HG03565 (cell line): ENCODE results near the gene CPNE1.

Experiments used
- ATAC-seq: cut with Tn5 transposase; IDR thresholded peaks from one replicate; pipeline ENCODE4 v1.9.1; 2021; ENCODE audit warnings: mild to moderate bottlenecking, moderate library complexity; ENCODE audit not compliant: unreplicated experiment

CPNE1 gene

DNA sequence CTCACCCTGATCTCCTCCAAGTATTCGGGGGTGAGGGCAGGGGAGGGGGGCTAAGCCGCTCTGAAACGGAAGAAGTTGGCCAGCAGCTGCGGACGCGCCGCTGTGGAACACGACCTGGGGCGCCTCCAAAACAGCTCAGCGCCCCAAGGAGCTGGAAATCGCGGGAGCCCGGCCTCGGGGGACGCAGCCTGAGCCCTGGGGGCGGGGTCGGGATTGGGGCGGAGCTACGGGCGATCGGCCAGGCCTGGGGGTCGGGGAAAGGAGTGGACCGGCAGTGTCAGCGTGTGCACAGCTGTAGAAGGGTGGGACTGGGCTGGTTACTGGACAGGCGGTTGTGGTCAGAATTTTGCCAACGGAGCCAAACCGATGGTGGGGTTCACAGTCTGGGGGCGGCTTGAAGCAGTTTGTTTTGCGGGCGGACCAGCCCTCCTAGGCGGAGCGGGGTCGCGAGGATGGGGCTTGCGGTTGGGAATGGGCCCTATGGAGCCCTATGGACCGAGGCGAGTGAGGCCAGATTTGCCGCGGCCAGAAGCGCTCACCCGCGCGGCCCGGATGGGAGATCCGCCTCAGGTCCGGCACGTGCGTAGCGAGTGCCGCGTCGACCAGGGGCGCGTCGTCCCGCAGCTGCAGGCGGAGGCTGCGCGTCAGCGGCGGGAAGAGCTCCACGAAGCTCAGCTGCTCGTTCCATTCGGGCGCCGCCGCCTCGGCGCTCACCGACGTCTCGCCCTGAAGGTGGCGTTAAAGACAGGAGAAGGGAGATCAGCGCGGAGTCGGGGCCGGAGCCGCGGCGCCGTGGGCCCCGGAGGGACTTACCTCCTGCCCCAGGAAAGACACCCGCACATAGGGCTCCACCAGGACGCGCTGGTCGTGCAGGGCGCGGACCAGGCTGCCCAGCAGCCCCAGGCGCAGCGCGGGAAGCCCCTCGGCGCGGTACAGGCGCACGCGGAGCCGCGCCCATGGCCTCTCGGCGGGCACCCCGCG is 63.4 kb downstream of the CPNE1 start:
- ATAC-seq, result no peak

DNA sequence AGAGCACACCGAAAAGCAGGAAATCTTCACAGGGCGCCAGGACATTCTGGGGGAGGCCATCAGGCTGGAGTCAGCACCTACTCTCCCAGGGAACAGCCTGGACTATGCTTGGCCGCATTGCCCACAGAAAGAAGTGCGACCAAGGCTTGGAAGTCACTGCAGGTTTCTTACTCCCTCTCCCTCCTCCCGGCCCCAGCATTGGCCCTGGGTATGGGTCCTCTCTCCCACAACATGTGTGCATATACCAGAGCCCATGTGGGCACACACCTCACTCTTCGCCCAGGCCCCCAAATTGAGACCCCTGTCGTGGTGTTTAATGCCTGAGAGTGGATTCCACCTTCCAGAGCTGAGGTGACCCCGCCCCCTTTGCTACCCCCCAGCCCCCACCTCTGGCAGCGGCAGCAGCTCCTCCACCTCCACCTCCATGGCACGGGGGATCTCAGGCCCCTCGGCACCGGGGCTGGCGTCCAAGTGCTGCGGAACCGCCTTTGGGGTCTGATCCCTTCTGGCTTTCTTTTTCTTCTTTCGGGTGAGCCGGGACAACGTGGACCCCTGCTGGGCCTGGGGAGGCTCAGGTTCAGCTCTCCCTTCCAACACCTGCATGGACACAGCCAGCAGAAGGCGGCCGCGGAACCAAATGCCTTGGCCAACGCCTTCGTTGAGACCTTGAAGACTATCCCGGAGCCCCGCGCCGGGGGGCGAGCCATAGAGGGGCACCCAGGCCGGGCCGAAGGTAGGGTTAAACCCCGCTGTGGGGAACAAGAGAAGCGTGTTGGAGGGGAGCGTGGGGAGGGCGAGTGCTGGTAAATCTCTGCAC is 64.3 kb downstream of the CPNE1 start:
- ATAC-seq, result no peak

DNA sequence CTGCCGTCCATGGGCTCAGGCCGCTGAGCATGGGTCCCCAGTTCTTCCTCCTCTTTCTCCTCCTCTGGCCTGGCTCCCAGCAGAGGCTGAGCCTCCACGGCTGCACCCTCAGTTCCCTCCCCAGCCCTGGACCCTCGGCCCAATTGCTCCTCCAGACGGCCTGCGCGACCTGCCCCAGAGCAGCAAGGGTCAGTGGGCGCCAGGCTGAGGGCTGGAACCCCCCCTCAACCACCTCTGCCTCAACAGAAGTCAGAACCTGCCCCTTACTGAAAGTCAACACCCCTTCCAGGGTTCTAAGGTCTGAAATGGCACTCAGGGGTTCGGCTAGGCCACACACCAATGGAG is 65.0 kb downstream of the CPNE1 start:
- no peak for ATAC-seq

DNA sequence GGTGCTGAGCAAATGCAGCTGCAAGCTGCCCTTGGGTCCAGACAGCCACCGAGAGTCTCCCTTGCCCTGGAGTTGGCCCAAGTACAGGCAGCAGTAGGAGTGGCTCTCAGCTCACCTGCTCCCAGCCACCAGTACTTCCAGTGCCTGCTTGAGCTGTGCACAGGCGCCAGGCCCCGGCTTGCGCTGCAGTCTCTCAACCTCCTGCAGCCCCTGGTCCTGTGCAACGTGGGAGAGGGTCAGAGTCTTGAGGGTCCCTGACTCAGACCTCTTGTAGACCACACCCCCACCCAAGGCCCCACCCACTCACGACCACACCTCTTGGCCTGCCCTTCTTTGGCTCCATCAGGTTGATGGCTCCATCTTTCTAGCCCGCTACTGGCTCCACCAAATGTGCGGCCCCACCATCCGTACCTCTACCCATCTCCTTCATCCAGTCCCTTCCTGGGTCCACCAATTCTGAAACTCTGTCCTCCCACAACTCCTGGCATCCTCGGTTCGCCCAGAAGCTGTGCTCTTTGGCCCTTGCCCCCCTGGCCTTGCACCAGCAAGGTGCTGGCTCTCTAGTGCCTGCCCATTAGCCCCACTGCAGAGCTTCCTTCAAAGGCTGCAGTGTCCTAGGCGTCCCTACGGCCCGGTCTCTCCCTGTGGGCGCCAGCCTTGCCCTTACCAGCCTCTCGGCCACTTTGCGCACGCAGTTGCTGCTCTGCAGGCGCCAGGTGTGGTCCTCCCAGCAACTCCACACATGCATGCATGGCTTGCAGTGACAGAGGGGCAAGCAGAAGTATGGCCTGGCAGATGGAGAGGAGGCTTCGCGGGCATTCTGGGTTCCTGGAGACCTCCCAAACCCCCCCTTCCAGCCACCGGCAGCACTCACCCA is 65.6 kb downstream of the CPNE1 start:
- ATAC-seq, result no peak

DNA sequence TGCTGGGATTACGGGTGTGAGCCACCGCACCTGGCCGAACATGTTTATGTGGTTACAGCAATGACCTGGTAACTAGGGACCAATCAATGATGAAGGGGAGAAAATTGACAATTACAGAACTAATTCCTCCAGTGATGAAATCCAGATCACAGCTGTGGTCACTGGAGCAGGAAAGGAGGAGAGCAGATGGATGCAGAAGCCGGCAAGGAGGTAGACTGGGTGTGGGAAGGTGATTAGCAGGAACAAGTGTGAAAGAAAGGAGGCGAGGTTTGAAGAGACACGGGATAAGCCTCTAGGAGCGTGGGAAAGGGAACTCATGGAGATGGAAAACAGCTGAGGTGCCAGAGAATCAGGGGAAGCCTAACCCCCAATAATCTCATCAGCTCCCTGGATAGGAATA is 66.2 kb downstream of the CPNE1 start:
- ATAC-seq, result no peak

DNA sequence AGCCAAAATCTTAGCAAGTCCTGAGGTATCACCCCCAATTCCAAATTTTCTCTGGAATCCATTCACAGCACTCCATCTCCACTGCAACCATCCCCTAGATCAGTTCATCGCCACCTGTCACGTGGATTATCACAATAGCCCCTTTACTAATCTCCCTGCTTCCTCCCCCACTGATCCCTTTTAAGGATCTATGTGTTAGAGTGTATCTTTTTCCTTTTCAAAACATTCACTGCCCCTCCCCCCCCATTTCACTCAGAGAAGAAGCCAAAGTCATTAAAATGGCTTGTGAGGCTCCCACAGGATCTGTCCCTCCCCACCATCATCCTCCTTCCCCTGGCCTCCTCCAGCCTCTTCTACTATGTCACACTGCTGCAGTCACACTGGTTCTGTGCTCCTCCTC is 67.5 kb downstream of the CPNE1 start:
- ATAC-seq, result no peak

DNA sequence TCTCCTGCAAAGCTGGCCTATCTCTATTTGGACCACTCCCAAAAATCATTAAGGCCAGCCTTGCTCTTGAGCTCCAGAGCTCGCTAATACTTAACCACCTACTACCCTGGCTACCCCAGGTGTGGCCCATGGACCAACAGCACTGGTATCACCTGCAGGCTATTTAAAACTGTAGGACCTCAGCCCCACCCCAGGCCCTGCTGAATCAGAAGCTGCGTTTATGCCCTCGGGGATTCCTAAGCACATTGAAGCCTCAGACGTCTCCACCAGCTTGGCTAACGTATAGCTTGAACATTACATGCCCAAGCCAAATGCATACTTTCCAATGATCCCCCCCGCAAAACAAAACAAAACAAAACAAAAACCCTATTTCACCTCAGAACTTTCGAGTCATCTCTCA is 68.8 kb downstream of the CPNE1 start:
- ATAC-seq, result no peak

DNA sequence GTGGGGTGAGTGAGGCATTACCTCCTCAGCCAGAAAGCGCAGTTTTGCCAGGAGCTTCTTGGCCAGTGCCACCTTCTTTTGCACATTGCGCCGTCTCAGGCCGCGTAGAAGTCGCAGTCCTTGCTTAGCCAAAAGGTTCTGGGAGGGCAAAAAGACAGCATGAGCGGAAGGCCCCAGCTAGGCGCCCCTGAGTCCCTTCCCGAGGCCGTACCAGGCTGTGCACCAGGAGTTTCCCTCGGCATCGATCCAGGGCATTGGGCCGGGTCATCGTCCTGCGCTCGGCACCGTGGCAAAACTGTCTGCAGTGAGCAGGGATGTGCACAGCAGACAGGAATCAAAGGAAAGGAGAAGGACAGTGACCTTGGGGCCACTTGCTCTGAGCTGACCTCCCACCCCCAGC is 69.2 kb downstream of the CPNE1 start:
- no peak for ATAC-seq

DNA sequence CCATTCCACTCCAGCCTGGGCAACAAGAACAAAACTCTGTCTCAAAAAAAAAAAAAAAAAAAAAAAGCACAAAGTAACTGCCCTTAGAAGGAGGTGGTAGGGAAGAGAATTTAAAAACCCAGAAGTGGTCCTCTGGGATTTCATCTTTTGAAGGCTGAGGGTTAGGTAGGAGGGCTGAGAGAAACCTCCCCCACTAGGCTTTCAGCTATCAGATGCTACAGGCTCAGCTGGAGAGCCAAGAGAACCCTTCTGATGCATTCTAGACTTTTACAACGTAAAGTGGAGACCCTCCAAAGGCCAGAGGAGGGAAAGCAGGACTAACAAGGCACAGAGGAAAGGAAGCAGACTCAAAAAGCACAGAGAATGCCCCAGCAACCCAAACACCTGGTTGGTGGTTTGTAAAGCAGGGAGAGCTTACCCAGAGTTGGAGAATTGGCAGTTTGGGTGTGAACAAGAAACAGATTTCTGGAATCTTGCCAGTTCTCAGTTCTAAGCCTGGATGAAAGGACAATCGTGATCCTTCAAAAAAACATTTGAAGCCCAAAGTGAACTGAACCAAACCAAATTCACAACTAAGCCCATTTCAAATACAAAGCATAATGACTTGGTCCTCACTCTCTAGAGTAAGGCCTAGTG is 72.2 kb downstream of the CPNE1 start:
- ATAC-seq, result no peak

DNA sequence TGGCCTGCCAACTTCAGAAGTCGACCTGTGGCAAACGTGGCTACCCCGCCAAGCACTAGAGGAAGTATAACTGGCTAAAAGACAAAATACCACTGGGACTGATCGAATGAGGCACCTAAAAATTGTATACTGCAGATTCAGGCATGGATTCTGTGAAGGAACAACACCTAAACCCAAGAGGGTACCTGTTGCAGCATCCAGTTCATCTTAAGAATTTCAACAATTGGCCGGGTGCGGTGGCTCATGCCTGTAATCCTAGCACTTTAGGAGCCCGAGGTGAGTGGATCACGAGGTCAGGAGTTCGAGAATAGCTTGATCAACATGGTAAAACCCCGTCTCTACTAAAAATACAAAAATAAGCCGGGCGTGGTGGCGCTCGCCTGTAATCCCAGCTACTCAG is 76.3 kb downstream of the CPNE1 start:
- ATAC-seq, result no peak

DNA sequence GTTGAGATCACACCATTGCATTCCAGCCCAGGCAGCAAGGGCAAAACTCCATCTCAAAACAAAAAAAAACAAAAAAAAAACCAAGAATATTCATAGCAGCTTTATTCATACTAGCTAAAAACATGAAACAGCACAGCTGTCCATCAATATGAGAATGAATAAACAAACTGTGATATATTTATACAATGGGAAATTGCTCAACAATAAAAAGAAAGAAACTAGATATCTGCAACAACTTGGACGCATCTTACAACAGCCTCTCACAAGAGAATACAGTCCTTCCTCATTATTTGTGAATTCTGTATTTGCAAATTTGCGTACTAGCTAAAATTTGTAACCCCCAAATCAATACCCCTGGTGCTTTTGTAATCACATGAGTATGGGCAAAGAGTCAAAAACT is 77.3 kb downstream of the CPNE1 start:
- ATAC-seq, result no peak

DNA sequence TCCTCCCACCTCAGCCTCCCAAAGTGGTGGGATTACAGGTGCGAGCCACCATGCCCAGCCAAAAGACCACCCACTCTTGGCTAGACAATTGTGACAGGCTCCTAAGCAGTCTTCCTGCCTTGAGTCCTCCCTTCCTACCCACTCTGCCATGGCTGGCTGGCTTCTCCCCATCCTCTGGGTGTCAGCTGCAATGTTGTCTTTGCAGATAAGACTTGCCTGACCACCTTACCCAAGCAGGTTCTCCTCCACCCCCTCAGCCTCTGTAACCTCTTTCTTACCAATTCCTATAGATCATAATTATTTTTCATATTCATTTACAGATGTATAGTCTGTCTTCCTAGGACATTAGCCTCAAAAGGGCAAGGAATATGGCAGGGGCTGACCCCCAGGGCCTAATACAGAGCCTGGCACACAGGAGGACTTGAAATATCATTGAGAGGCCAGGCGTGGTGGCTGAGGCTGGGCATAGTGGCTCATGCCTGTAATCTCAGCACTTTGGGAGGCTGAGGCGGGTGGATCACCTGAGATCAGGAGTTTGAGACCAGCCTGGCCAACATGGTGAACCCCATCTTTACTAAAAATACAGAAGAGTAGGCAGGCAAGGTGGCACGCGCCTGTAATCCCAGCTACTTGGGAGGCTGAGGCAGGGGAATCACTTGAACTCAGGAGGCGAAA is 77.8 kb downstream of the CPNE1 start:
- ATAC-seq, result no peak

DNA sequence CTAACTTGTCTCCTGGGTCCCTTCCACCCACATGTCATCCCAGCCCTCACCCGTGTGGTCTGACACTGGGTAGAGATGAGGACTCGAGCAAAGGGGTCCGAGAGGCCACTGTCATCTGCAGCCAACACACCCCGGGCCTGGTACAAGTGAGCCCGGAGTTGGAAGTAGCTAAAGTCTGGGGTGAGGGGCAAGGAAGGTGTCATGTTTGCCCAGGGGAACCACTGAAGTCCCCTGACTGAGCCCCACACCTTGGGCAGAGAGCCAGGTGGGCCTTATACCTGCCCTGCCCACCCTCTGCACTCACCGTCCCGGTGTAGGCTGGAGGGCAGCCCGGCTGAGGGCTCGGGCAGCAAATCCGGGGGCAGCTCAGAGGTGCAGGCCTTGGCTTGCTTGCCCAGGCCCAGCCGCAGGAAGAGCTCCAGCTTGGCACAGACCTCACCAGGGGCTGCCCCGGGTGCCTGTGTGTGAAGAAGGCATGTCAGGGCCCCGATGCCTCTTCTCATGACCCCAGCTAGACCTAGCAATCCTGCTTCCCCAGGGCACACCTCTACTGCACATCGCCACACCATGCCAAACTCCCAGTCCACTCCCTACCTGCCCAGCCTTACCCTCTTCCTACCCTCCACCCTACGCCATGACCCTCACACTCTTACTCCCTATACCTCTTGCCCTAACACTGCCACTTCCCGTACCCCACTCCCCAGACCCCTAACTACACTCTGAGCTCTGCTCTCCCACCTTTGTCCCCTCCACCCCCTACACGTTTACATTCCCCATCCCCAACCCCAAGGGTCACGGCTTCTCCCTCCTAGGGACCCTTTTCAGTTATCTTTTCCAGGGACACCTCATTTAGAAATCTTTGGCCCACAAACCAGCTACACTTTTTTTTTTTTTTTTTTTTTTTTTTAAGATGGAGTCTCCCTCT is 80.8 kb downstream of the CPNE1 start:
- ATAC-seq, result no peak

DNA sequence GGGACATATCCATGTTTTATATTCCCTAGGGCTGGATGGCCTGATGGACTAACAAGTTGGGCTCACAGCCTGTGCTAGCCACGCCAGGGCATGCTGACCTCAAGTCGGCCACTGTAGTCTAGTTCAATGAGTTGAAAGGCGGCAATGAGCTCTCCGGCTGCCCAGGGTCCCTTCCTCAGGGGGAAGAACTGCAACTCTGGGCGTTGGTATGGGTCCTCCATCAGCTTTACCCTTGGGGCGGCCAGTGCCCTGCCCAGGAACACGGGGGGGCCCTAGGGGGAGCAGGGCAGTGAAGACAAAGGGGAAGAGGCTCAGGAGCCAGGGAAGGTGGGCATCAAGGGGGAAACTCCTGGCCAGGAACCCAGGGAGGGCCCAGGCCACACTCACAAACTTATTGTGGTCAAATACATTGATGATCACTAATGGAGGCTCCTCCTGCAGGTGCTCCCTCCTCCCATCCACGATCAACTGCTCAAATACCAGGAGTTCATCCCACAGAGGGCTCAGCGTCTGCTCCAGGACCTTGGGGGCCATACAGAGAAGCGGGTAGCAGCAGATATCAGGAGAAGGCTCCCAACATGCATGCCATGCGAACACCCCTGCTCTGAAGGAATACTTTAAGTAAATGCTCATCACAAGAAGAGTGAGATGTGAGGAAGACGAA is 81.8 kb downstream of the CPNE1 start:
- ATAC-seq, result no peak

DNA sequence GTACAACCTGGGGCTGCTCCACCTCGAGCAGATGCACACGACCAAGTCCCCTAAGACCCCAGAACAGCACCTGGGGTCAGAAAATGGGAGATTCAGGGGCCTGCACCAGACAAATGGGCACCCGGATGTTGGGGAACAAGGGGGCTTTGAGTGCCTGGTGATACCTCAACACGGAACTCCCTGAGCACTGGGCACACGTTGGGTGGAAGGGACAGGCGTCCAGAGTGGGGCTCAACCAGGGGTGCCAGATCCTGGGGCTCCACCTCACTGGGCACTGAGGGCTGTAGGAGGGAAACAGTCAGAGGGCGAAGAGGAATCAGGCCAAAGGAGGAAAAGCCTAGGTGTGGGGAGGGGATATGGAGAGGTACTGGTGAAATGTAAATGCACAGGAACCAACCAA is 82.6 kb downstream of the CPNE1 start:
- ATAC-seq, result no peak

DNA sequence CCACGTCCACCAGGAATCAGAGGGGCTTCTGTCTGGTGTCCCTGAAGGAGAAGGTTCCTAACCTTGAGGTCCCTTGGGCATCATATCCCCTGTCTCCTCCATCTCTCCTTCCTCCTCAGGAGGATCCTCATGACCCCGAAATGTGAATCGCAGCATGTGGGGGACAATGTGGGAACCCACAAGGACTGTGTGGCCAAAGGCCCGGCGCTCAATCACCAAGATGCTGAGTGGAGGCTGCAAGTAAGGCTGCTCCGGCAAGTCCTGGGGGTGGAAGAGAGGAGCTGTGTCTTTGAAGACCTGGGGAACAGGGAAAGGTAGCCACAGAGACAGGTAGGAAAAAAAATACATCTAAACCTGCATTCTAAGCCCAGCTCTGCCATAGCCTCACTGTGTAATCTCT is 85.5 kb downstream of the CPNE1 start:
- ATAC-seq, result no peak

DNA sequence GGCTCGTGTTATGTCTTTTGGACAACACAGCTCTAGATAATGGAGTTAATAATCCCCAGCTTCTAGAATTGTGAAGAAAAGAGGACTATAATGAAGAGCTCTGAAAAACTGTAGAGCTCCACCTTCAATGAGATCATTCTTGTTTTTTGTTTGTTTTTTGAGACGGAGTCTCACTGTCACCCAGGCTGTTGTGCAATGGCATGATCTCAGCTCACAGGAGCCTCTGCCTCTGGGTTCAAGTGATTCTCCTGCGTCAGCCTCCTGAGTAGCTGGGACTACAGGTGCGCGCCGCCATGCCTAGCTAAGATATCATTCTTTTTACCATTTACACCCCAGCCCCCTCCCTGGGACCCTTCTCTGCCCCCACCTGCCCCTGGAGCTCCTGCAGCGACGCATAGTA is 86.2 kb downstream of the CPNE1 start:
- no peak for ATAC-seq

DNA sequence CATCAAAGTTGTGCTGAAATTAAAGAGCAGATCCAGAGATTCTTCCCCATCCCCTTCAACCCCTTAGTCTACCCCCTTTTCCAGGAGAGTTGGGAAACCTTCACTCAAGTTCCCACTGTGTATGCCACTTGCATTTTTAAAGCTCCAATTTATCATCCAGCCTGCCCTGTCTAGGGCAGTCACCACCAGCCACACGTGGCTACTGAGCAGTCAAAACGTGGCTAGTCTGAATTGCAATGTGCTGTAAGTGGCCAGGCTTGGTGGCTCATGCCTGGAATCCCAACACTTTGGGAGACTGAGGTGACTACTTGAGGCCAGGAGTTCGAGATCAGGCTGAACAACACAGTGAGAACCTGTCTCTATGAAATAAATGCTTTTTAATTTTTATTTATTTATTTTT is 87.9 kb downstream of the CPNE1 start:
- no peak for ATAC-seq
